ENCODE measurements around the gene PIKFYVE.

DNA sequence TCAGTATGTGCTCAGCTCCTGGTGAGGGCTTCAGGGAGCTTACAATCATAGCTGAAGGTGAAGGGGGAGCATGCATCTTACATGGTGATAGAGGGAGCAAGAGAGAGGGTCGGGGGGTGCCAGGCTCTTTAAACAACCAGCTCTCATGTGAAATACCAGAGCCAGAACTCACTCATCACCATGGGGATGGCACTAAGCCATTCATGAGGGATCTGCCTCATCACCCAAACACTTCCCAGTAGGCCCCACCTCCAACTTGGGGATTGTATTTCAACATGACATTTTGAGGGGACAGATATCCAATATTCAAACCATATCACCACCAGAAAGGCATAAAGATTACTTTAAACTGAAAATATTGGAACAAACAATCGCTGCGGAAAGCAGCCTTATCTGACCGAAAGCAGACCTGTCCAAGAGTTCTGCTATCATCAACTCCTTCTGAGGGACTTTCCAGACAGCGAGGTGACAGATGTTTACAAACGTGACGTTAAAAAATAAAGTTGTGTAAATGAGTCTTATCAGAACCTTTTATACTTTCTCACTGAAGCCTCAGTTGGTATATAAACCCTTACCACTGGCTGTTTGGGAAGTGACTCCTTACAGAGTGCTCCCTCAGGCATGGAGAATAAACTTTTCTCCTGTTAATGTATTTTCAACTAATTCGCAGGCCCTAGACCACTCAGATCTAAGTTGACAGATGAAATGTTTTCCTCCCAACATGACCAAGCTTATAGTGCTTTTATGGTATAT lies 105.0 kb downstream of the PIKFYVE start:
- TF ChIP-seq, protein P1, sequence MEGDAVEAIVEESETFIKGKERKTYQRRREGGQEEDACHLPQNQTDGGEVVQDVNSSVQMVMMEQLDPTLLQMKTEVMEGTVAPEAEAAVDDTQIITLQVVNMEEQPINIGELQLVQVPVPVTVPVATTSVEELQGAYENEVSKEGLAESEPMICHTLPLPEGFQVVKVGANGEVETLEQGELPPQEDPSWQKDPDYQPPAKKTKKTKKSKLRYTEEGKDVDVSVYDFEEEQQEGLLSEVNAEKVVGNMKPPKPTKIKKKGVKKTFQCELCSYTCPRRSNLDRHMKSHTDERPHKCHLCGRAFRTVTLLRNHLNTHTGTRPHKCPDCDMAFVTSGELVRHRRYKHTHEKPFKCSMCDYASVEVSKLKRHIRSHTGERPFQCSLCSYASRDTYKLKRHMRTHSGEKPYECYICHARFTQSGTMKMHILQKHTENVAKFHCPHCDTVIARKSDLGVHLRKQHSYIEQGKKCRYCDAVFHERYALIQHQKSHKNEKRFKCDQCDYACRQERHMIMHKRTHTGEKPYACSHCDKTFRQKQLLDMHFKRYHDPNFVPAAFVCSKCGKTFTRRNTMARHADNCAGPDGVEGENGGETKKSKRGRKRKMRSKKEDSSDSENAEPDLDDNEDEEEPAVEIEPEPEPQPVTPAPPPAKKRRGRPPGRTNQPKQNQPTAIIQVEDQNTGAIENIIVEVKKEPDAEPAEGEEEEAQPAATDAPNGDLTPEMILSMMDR (IDR thresholded peaks at IDR 0.05) = no peak
- no peak for TF ChIP-seq POLR2A (IDR thresholded peaks at IDR 0.05)
